CD4-positive, CD25-positive, alpha-beta regulatory T cell (primary cell): Measurements from ENCODE around the gene CHRD. TPM values are rescaled to one million over a fixed set of nuclear protein-coding genes. Genes with fewer than 3 reads are reported as not detected.
A peak's percentile ranks its signal among the peaks of the same experiment; 100 is the strongest.

Source experiments
- ATAC-seq, 2 donors: fragments of 150-1000 bp; cut with Tn5 transposase; one replicate each; pipeline ENCODE4 v1.10.0; 2021; ENCODE audit warnings: low read depth in 2 of 2, moderate number of reproducible peaks in 2 of 2, moderate library complexity in 1 of 2
- DNase-seq, 3 donors: peaks; one replicate each; pipeline versions ENCODE4 v3.0.0 to v3.0.0-alpha.2; 2012 to 2022; ENCODE audit warnings: mixed read lengths in 1 of 3
- H3K27ac ChIP-seq: one replicate; pipeline ENCODE4 v1.7.0; 2013; ENCODE audit warnings: mild to moderate bottlenecking, low read length; ENCODE audit not compliant: insufficient read depth, poor library complexity, severe bottlenecking
- H3K27me3 ChIP-seq: one replicate; pipeline ENCODE4 v1.7.0; 2013; ENCODE audit warnings: low read length; ENCODE audit not compliant: control insufficient read depth, insufficient read depth
- H3K36me3 ChIP-seq: one replicate; pipeline ENCODE4 v1.7.0; 2013; ENCODE audit warnings: mild to moderate bottlenecking, low read length, moderate library complexity; ENCODE audit not compliant: control insufficient read depth, insufficient read depth
- H3K4me1 ChIP-seq: 2 replicates; pipeline ENCODE4 v1.7.0; 2013; ENCODE audit warnings: mild to moderate bottlenecking, low read length; ENCODE audit not compliant: insufficient read depth, control insufficient read depth, poor library complexity, severe bottlenecking
- H3K4me3 ChIP-seq: one replicate; pipeline ENCODE4 v1.7.0; 2013; ENCODE audit warnings: low read depth, mild to moderate bottlenecking, low read length, moderate library complexity
- H3K9me3 ChIP-seq, 2 experiments: 1 replicate in 1 of 2; 2 replicates in 1 of 2; pipeline ENCODE4 v1.7.0; 2013; ENCODE audit warnings: low read length in 2 of 2, mild to moderate bottlenecking in 1 of 2, moderate library complexity in 1 of 2; ENCODE audit not compliant: control insufficient read depth in 2 of 2
- H3K27ac Mint-ChIP-seq, 3 donors: one replicate each; pipeline ENCODE4 v1.8.0; 2020 to 2022; ENCODE audit warnings: mild to moderate bottlenecking in 3 of 3, mixed read lengths in 3 of 3, moderate library complexity in 2 of 3
- H3K27me3 Mint-ChIP-seq: one replicate; pipeline ENCODE4 v1.8.0; 2022; ENCODE audit warnings: mild to moderate bottlenecking, mixed read lengths
- H3K36me3 Mint-ChIP-seq: one replicate; pipeline ENCODE4 v1.8.0; 2020; ENCODE audit warnings: mixed read lengths
- H3K4me1 Mint-ChIP-seq, 4 donors: one replicate each; pipeline ENCODE4 v1.8.0; 2020 to 2022; ENCODE audit warnings: mixed read lengths in 4 of 4, mild to moderate bottlenecking in 1 of 4
- H3K4me3 Mint-ChIP-seq, 4 donors: one replicate each; pipeline ENCODE4 v1.8.0; 2020 to 2022; ENCODE audit warnings: mild to moderate bottlenecking in 4 of 4, mixed read lengths in 4 of 4, moderate library complexity in 3 of 4
- H3K9me3 Mint-ChIP-seq, 7 donors: one replicate each; pipeline ENCODE4 v1.8.0; 2020 to 2022; ENCODE audit warnings: mixed read lengths in 7 of 7, mild to moderate bottlenecking in 3 of 7, moderate library complexity in 2 of 7
- polyA plus RNA-seq, 4 donors: library from polyadenylated mRNA; unstranded; fragments of 300-500 nt; fragmentation: Illumina TruSeq; gene quantifications; one replicate each; pipeline ENCODE4 v1.2.3, GENCODE V29; 2021
- total RNA-seq: library from RNA; stranded (reverse); gene quantifications from one replicate; pipeline ENCODE4 v1.2.3, GENCODE V29; 2022

Gene CHRD
- total and polyA plus RNA-seq, 5 donors from 2014 or later, result not detected

GRCh38 chr3:184368586-184369183, 11.2 kb upstream of the CHRD start:
- no peak for ATAC-seq
- Mint-ChIP-seq H3K9me3 (no peaks in the 10 kb centered on the region), H3K36me3 (peaks cover 29% of the 10 kb centered on the region), H3K4me1 (peaks cover 8 to 34% (median 29%) of the 10 kb centered on the region in 4 donors), H3K4me3 (peak overlapping the region in 1 of 4 donors; percentile 18), H3K27me3 (peaks cover 4% of the 10 kb centered on the region), H3K27ac (no peak overlapping the region)
- Histone ChIP-seq H3K4me3 (no peak overlapping the region), H3K4me1 (peaks cover 9% of the 10 kb centered on the region), H3K27me3 (no peaks in the 10 kb centered on the region), H3K9me3 (no peaks in the 10 kb centered on the region), H3K36me3 (peaks cover 22% of the 10 kb centered on the region), H3K27ac (no peak overlapping the region)
- no peak for DNase-seq

- Histone ChIP-seq H3K27ac (no peak overlapping the region), H3K36me3 (peaks cover 21% of the 10 kb centered on the region), H3K27me3 (peaks cover 2% of the 10 kb centered on the region), H3K4me1 (no peaks in the 10 kb centered on the region), H3K9me3 (no peaks in the 10 kb centered on the region), H3K4me3 (no peak overlapping the region)
- Mint-ChIP-seq H3K36me3 (peaks cover 22% of the 10 kb centered on the region), H3K4me3 (peak overlapping the region in 1 of 4 donors; percentile 13), H3K9me3 (no peaks in the 10 kb centered on the region), H3K4me1 (peaks cover 4 to 14% (median 11%) of the 10 kb centered on the region in 4 donors), H3K27me3 (peaks cover 13% of the 10 kb centered on the region), H3K27ac (peak overlapping the region in 2 of 3 donors; percentile 70 to 80)
- DNase-seq, result peak; percentile 19 to 81 (median 58)
- peak; percentile 91 to 94 for ATAC-seq
Measured at GRCh38 chr3:184371570-184372018, 8.3 kb upstream of the CHRD start.

- Histone ChIP-seq H3K27me3 (peaks cover 5% of the 10 kb centered on the region), H3K9me3 (no peaks in the 10 kb centered on the region), H3K4me3 (no peak overlapping the region), H3K4me1 (no peaks in the 10 kb centered on the region), H3K27ac (no peak overlapping the region), H3K36me3 (peaks cover 17% of the 10 kb centered on the region)
- Mint-ChIP-seq H3K4me3 (peak overlapping the region in 1 of 4 donors; percentile 8), H3K36me3 (peaks cover 17% of the 10 kb centered on the region), H3K27ac (peak overlapping the region in 1 of 3 donors; percentile 80), H3K27me3 (peaks cover 20% of the 10 kb centered on the region), H3K9me3 (peaks cover 0 to 2% (median 0%) of the 10 kb centered on the region in 7 donors), H3K4me1 (peaks cover 4 to 9% (median 6%) of the 10 kb centered on the region in 4 donors)
- ATAC-seq (no peak), DNase-seq (no peak)
Measured at GRCh38 chr3:184372296-184372821, 7.5 kb upstream of the CHRD start.

- H3K36me3 Mint-ChIP-seq, result peaks cover 13% of the 10 kb centered on the region
- Histone ChIP-seq H3K36me3 (peaks cover 14% of the 10 kb centered on the region), H3K27ac (no peak overlapping the region), H3K9me3 (no peaks in the 10 kb centered on the region), H3K4me1 (no peaks in the 10 kb centered on the region), H3K27me3 (peaks cover 8% of the 10 kb centered on the region), H3K4me3 (no peak overlapping the region)
- peaks cover 0 to 2% (median 0%) of the 10 kb centered on the region in 7 donors for H3K9me3 Mint-ChIP-seq
- no peak overlapping the region for H3K4me3 Mint-ChIP-seq
- H3K27ac Mint-ChIP-seq, result no peak overlapping the region
- H3K27me3 Mint-ChIP-seq, result peaks cover 26% of the 10 kb centered on the region
- H3K4me1 Mint-ChIP-seq, result peaks cover 1 to 9% (median 5%) of the 10 kb centered on the region in 4 donors
- ATAC-seq, result no peak
- DNase-seq, result no peak
Measured at GRCh38 chr3:184372911-184373310, 6.9 kb upstream of the CHRD start.

- Mint-ChIP-seq H3K4me3 (no peak overlapping the region), H3K27me3 (peaks cover 31% of the 10 kb centered on the region), H3K36me3 (peaks cover 11% of the 10 kb centered on the region), H3K4me1 (peaks cover 0 to 9% (median 5%) of the 10 kb centered on the region in 4 donors), H3K9me3 (peaks cover 0 to 2% (median 0%) of the 10 kb centered on the region in 7 donors), H3K27ac (no peak overlapping the region)
- Histone ChIP-seq H3K27ac (no peak overlapping the region), H3K36me3 (peaks cover 8% of the 10 kb centered on the region), H3K4me1 (no peaks in the 10 kb centered on the region), H3K9me3 (no peaks in the 10 kb centered on the region), H3K4me3 (no peak overlapping the region), H3K27me3 (peaks cover 10% of the 10 kb centered on the region)
- DNase-seq (no peak), ATAC-seq (no peak)
Measured at GRCh38 chr3:184373422-184373821, 6.4 kb upstream of the CHRD start.

- Mint-ChIP-seq H3K36me3 (no peaks in the 10 kb centered on the region), H3K9me3 (peaks cover 0 to 3% (median 0%) of the 10 kb centered on the region in 7 donors), H3K4me1 (peaks cover 0 to 16% (median 4%) of the 10 kb centered on the region in 4 donors), H3K4me3 (no peak overlapping the region), H3K27me3 (peaks cover 45% of the 10 kb centered on the region), H3K27ac (peak overlapping the region in 1 of 3 donors; percentile 11)
- Histone ChIP-seq H3K27me3 (peaks cover 22% of the 10 kb centered on the region), H3K4me1 (peaks cover 5% of the 10 kb centered on the region), H3K36me3 (no peaks in the 10 kb centered on the region), H3K27ac (no peak overlapping the region), H3K9me3 (no peaks in the 10 kb centered on the region), H3K4me3 (no peak overlapping the region)
- ATAC-seq (no peak), DNase-seq (no peak)
Measured at GRCh38 chr3:184375747-184376461, 4.0 kb upstream of the CHRD start.

GRCh38 chr3:184377374-184377773, 2.5 kb upstream of the CHRD start:
- ATAC-seq (no peak), DNase-seq (no peak)
- no peak overlapping the region for H3K27ac Mint-ChIP-seq
- no peaks in the 10 kb centered on the region for H3K36me3 Mint-ChIP-seq
- H3K4me3 ChIP-seq, result no peak overlapping the region
- H3K27me3 ChIP-seq, result peaks cover 23% of the 10 kb centered on the region
- H3K27me3 Mint-ChIP-seq, result peaks cover 57% of the 10 kb centered on the region
- no peaks in the 10 kb centered on the region for H3K36me3 ChIP-seq
- H3K27ac ChIP-seq, result no peak overlapping the region
- H3K9me3 Mint-ChIP-seq, result peaks cover 0 to 3% (median 0%) of the 10 kb centered on the region in 7 donors
- no peaks in the 10 kb centered on the region for H3K9me3 ChIP-seq
- H3K4me1 Mint-ChIP-seq, result peaks cover 0 to 16% (median 3%) of the 10 kb centered on the region in 4 donors
- peaks cover 12% of the 10 kb centered on the region for H3K4me1 ChIP-seq
- H3K4me3 Mint-ChIP-seq, result no peak overlapping the region
